Left colon (tissue), 2 donors: ENCODE measurements around the gene VENTX. TPM values are rescaled to one million over a fixed set of nuclear protein-coding genes. Genes with fewer than 3 reads are reported as not detected.
A peak's percentile ranks its signal among the peaks of the same experiment; 100 is the strongest.

Experiments
- ATAC-seq: fragments of 200-7000 bp; cut with Tn5 transposase; one replicate; pipeline ENCODE4 v1.9.1; 2020; ENCODE audit warnings: mild to moderate bottlenecking, moderate library complexity
- DNase-seq, 2 donors: peaks; one replicate each; pipeline ENCODE4 v3.0.0-alpha.2; 2020
- intact Hi-C, 2 donors: fragments of 100-400 bp; cut with DNase I in 1 of 2; cut with micrococcal nuclease in 1 of 2; formaldehyde crosslinking; loops; one replicate each; pipeline versions ENCODE4 v1.11.2 to v1.14.0; 2022; cut with DNase I, micrococcal nuclease
- total RNA-seq, 2 donors: library from RNA; stranded (reverse); fragmentation: NEBNext Ultra II Directional; extraction: Animal tissue kit (Norgen Biotek cat#: 25700); gene quantifications; one replicate each; pipeline ENCODE4 v1.2.1, GENCODE V29; 2021
- donor health status: DM: no; HTN: no; CAD: no.
- donor health status: DM: yes; HTN: yes; CAD: no.

The VENTX gene
- total RNA-seq, 2 donors from 2014 or later, result 0.14 TPM; not detected in 1

DNA sequence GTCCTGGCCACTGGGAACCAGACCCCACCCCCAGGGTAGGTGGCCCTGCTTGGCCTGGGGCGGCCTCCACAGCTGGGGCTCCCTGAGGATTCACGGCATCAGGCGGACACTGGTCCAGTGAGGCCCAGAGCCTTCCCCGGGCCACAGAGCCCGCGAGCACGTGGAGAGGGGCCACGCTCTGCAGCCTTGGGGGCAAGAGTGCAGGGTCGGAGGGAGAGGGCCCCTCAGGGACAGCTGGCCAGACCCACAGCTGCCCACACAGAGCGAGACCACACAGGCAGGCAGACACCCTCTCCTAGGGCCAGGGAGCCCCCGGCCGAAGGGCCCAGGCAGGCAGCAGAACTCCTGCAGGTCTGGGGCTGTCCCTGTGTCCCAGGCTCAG is 10.7 kb downstream of the VENTX start:
- DNase-seq, result no peak
- intact Hi-C loops, result no loop called here

DNA sequence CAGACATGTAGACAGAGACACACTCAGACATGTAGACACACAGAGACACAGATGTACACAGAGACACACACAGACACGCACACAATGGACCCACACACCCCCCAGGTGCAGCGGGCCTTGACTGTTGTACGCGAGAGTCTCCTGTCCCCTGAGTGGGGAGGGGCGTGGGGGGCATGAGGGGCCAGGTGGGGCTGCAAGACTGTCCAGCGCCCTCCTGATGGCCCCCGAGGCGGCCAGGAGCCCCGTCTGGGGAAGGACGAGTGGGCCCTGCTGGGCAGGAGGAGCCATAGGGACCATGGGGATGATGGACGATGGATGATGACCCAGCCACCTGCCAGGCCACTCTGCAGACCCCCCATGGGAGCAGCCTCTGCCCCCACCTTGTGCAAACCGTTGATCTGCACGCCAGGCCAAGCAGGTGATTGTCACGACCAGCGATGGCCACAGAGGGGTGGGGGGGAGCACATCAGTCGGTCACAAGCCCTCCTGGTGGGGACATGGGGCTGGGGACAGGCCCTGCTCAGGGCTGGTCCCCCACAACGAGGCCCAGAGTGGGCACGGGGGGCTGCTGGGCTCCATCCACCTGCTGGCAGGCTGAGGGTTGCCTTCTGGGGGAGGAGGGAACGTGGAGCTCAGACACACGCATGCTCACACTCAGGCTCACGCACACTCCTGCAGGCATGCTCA is 11.6 kb downstream of the VENTX start:
- DNase-seq (no peak), ATAC-seq (no peak)
- intact Hi-C loops, result no loop called here

More for the DNA sequence above, 10.7 kb downstream of the VENTX start:
- ATAC-seq, result no peak

DNA sequence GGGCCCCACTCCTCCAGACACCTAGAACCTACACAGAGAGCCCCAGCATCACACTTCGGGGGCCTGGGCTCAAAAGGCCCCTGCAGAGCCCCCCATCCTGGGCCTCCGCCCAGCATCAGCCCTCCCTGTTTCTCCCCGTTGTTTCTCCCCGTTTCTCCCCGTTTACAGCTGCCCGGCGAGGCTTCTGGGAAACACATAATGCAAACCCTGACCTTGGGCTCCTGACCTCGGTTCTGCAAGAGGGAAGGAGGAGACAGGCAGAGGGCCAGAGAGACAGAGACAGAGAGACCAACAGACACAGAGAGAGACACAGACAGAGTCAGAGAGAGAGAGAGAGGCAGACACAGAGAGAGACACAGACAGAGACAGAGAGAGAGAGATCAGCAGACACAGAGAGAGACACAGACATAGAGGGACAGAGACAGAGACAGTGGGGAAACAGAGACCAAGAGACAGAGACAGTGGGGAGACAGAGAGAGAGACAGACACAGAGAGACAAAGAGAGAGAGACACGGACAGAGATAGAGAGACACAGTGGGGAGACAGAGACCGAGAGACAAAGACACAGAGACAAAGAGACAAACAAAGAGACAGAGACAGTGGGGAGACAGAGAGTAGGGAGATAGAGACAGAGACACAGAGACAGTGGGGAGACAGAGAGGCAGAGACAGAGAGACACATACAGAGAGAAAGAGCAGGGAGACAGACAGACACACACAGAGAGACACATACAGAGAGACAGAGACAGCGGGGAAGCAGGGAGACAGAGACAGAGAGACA is 12.5 kb downstream of the VENTX start:
- ATAC-seq, result no peak
- intact Hi-C loops, result no loop called here
- no peak for DNase-seq

GRCh38 chr10:133251388-133252222 is 13.9 kb downstream of the VENTX start:
- no peak for ATAC-seq
- intact Hi-C loops, result no loop called here
- DNase-seq, result no peak

- no peak for ATAC-seq
- no peak for DNase-seq
- intact Hi-C loops, result no loop called here
Observed at GRCh38 chr10:133252223-133252552, 14.5 kb downstream of the VENTX start.

- no peak for DNase-seq
- intact Hi-C loops, result no loop called here
- ATAC-seq, result no peak
Observed at GRCh38 chr10:133253361-133253955, 15.8 kb downstream of the VENTX start.

DNA sequence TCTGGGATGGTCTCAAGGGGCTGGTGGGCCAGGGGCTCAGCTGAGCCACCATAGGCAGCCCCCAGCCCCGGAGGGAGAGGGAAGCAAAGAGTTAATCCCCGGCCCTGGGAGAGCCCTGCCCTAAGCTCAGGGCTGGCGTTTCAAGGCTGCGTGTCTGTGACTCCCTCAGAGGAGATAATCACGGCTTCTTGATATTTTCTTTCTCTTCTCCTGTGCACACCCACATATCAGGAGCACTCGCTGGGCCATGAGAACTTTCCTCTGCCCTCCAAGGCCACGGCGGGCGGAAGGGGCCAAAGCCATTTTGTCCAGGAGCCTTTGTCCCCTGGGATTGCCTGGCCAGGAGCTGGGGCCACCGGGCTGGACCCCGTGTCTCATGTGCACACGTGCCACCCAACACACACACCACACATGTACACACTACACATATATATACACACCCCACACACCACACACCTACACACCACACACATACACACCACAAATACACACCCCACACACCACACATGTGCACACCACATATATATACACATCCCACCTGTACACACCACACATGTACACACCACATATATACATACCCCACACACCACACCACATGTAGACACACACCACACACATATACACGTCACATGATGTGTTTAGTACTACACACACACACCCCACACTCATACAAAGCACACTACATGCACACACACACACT is 16.9 kb downstream of the VENTX start:
- intact Hi-C loops, result no loop called here
- DNase-seq, result no peak
- no peak for ATAC-seq

DNA sequence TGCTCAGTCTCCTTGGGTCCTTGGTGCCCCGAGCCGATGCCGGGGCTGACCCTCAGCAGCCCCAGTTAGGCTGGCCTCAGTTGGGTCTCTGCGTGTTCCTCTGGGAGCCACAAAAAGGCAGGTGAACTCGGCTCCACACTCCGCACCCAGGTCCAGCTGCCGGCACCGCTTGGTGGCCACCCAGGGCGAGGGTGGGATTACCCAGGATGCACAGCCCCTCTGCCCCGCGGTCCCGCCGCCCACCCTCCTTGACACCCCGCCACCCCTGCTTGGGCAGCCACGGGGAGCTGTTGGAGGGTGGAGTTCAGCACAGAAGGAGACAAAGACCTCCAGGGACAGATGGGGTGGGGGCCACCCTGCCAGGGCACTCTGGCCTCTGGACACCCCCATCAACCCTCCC is 17.7 kb downstream of the VENTX start:
- intact Hi-C loops, result no loop called here
- ATAC-seq, result no peak

GRCh38 chr10:133257489-133258065 is 19.9 kb downstream of the VENTX start:
- intact Hi-C loops, result no loop called here
- DNase-seq, result peak; percentile 84 to 89
- ATAC-seq, result peak; percentile 66

More for the DNA sequence above, 17.7 kb downstream of the VENTX start:
- no peak for DNase-seq

DNA sequence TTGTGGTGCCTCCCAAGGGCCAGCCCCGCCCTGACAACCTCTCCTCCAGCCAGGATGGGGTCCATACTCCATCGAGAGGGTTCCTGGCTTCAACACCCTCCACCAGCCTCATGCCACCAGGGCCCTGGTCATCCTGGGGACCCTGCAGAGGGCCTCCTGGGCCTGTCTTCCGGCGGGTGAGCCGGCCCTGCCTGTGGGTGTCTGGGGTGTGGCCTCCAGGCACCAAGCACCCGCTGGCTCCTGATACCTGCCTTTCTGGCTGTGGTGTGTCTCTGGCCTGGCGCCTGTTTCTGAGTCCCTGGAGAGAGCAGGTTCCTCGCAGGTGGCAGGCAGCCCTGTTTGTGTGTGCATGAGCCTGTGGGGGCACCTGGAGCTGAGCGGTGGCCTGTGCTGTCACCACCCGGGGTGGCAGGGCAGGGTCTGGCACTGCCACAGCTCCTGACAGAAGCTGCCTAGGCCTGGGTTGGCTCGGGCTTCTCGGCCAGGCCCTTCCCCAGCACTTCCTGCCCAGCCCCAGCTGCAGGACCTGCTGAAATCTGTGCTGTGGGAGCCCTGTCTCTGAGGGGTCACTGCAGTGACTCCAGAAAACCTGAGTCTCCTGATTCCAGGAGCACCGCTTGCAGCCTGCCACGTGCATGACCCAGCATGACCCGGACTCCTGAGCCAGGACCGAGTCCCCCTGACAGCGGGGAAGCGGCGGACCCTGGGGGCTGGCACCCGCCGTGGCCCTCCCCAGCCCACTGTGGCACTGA is 20.6 kb downstream of the VENTX start:
- peak; percentile 54 to 64 for DNase-seq
- intact Hi-C loops, result no loop called here
- peak; percentile 41 for ATAC-seq

DNA sequence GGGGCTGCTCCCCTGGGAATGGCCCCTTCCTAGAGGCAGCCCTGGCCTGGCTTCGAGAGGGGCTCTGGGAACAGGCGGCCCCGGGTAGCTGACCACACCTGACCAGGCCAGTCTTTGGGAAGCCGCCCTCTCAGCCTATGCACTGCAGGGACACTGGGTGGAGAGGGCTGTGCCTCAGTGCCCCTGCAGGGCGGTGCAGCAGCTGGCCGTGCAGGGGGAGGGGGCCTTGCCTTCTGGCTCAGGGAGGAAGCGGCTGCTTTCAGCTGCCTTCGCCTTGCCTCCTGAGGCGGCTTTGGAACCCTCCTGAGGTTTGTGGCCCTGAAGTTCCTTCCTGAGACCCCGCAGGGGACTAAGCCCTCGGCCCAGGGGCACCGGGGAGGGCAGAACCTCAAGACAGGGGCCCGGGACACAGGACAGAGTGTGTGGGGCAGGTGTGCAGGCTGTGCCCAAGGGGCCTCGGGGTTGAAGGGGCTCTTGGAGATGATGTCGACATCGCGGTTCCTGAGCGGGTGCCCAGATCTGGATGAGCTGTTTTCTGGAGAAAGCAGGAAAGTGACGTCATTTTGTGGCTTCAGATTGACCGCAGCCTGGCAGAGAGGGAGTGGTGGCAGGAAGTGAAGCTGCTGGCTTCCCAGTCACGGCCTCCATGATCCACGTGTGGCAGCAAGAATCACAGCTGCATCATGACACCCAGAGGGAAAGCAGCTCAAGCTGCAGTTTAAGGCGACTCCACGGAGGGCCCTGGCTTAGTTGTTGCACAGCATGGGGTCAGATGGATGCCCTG is 21.4 kb downstream of the VENTX start:
- DNase-seq, result peak in 1 of 2 donors; percentile 70
- intact Hi-C loops, result no loop called here
- ATAC-seq, result no peak

DNA sequence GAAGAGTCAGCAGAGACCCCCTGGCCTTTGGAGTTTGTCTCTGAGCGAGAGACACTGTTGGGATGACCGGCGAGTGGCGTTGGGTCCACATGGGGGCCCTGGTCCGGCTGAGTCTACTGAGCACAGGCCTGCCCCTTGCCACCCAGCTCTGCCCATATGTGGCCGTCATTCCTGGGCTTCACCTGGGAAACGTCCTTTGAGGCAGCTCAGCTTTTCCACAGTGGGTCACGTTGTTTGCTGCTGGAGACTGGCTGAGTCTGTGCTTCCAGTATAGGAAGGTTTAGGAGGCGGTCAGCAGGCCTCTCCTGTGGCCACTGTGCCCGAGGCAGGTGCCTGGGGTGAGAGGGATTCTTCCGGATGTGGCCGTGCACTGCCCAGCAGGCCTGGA is 21.9 kb downstream of the VENTX start:
- no peak for DNase-seq
- intact Hi-C loops, result no loop called here
- no peak for ATAC-seq

DNA sequence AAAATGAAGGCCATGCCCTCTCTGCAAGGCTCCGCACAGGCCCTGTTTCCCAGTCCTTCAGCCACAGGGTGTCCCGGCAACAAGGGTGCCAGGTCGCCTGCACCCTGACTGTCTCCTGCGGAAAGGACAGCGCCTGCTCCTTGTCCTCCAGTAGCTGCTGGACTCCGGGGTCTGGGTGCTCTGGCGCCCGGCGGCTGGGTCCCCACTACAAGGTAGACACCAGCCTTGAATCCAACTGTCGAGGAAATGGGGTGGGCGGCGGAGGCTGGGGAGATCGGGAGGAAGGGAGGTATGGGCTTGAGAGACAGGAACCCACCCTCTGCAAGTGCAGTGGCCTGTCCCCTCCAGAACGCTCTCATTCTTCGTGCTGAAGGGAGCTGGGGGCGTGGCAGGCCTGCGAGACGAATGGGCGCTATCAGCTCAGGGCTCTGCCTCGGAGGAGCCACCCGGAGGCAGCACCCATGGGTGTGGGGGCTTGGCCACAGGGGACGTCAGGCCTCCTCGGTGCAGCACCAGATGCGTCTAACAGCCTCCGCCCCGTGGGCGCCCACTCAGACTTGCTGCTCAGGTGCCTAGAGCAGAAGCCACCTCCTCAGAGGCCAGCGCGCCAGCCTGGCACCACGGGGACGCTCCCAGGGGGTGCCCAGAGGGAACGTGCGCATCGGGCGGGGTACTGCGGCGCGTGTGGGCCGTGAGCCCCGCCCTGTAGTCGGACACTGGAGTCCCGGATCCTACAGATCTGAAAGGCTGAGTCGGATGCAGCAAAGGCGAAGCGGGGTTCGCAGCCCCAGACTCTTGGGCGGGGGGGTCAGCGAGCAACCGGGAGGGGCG is 23.5 kb downstream of the VENTX start:
- ATAC-seq (peak; percentile 58), DNase-seq (peak; percentile 73 to 81)
- intact Hi-C loops, result no loop called here

- intact Hi-C loops, result no loop called here
- ATAC-seq, result peak; percentile 69
Observed at GRCh38 chr10:133261726-133262325, 24.2 kb downstream of the VENTX start.

GRCh38 chr10:133262696-133263095 is 25.0 kb downstream of the VENTX start:
- intact Hi-C loops, result no loop called here
- DNase-seq (peak in 1 of 2 donors; percentile 57), ATAC-seq (peak; percentile 34)

More at GRCh38 chr10:133261726-133262325, 24.2 kb downstream of the VENTX start:
- peak; percentile 87 to 94 for DNase-seq

GRCh38 chr10:133263674-133264073 is 26.0 kb downstream of the VENTX start:
- DNase-seq (no peak), ATAC-seq (no peak)
- intact Hi-C loops, result no loop called here
